Loucy (cell line): ENCODE data around the gene CTSC.

Experiments
- H2AFZ ChIP-seq: fragments of 200-600 bp; sonication (generic); 2 replicates; pipeline ENCODE4 v1.6.0; 2016; ENCODE audit warnings: antibody characterized with exemption, mild to moderate bottlenecking, low read length, moderate library complexity
- H3F3A ChIP-seq: fragments of 200-600 bp; 2 replicates; pipeline ENCODE4 v1.6.0; 2016; ENCODE audit warnings: antibody characterized with exemption, low read depth, mild to moderate bottlenecking
- H3K27me3 ChIP-seq: fragments of 200-600 bp; sonication (generic); 2 replicates; pipeline ENCODE4 v1.6.1; 2014; ENCODE audit warnings: low read length, mild to moderate bottlenecking; ENCODE audit not compliant: insufficient read depth, poor library complexity, severe bottlenecking
- H3K36me3 ChIP-seq: fragments of 200-600 bp; sonication (generic); 2 replicates; pipeline ENCODE4 v1.6.1; 2016; ENCODE audit warnings: low read length; ENCODE audit not compliant: insufficient read depth
- H3K4me1 ChIP-seq: fragments of 200-600 bp; sonication (generic); 2 replicates; pipeline ENCODE4 v1.5.1; 2014; ENCODE audit warnings: low read length, mild to moderate bottlenecking; ENCODE audit not compliant: insufficient read depth, poor library complexity, severe bottlenecking
- H3K4me2 ChIP-seq: fragments of 200-600 bp; sonication (generic); 2 replicates; pipeline ENCODE4 v1.6.0; 2014; ENCODE audit warnings: antibody characterized with exemption, low read length, low read depth, mild to moderate bottlenecking; ENCODE audit not compliant: poor library complexity, severe bottlenecking
- H3K4me3 ChIP-seq: fragments of 200-600 bp; sonication (generic); 2 replicates; pipeline ENCODE4 v1.5.1; 2014; ENCODE audit warnings: low read length, mild to moderate bottlenecking, mixed read lengths; ENCODE audit not compliant: poor library complexity, severe bottlenecking
- H3K79me2 ChIP-seq: fragments of 200-600 bp; sonication (generic); 2 replicates; pipeline ENCODE4 v1.6.1; 2014; ENCODE audit warnings: low read length; ENCODE audit not compliant: insufficient read depth
- H3K9ac ChIP-seq: fragments of 200-600 bp; sonication (generic); 2 replicates; pipeline ENCODE4 v1.6.0; 2014; ENCODE audit warnings: mild to moderate bottlenecking, low read depth, low read length, moderate library complexity; ENCODE audit not compliant: poor library complexity, severe bottlenecking
- H3K9me2 ChIP-seq: fragments of 200-600 bp; sonication (generic); replicated peaks from 2 replicates; pipeline ENCODE4 v1.6.1; 2016; ENCODE audit warnings: low read depth, low read length, mixed read lengths
- H3K9me3 ChIP-seq: fragments of 200-600 bp; sonication (generic); 2 replicates; pipeline ENCODE4 v1.6.1; 2014; ENCODE audit warnings: mild to moderate bottlenecking, antibody characterized with exemption, low read length, low read depth; ENCODE audit not compliant: insufficient read depth
- H4K20me1 ChIP-seq: fragments of 200-600 bp; sonication (generic); 2 replicates; pipeline ENCODE4 v1.6.0; 2014; ENCODE audit warnings: antibody characterized with exemption, low read length, mild to moderate bottlenecking; ENCODE audit not compliant: insufficient read depth, poor library complexity, severe bottlenecking
- CTCF ChIP-seq: fragments of 200-600 bp; sonication (generic); conservative IDR thresholded peaks from 2 replicates; pipeline ENCODE4 v1.5.1; 2014; ENCODE audit warnings: mild to moderate bottlenecking, antibody characterized with exemption, low read length
- EZH2phosphoT487 ChIP-seq: fragments of 200-600 bp; IDR thresholded peaks from 2 replicates; pipeline ENCODE4 v1.6.1; 2018; ENCODE audit warnings: antibody characterized with exemption, mild to moderate bottlenecking, moderate library complexity, borderline replicate concordance

CTSC gene

DNA sequence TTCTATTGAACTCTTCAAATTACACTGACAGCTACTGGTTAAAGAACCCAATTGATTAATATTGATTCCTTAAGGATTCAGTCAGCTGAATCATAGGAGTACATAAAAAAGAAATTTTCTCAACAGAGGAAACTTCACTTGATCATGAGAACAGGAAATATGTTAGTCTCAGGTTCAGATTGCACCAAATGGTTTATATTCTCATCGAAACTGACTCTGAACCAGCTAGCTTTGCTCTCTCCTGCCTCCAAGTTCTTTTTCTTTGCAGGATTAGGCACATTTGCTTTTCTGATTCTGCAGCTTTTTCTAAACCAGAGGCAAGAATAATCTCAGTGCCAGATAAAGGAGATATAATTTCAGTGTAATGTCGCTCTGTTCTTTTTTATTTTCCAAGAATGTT lies 33.2 kb upstream of the CTSC start:
- H3K9me3 ChIP-seq, result no peaks in the 10 kb centered on the region
- H3K4me2 ChIP-seq, result peak overlapping the region; percentile 7
- H3K4me3 ChIP-seq, result no peak overlapping the region

GRCh38 chr11:88367310-88367709 lies 29.8 kb upstream of the CTSC start:
- Histone ChIP-seq H4K20me1 (no peaks in the 10 kb centered on the region), H3F3A (no peaks in the 10 kb centered on the region), H3K9me3 (no peaks in the 10 kb centered on the region), H3K79me2 (no peaks in the 10 kb centered on the region), H3K4me3 (peak overlapping the region; percentile 36), H3K4me1 (peaks cover 37% of the 10 kb centered on the region), H3K9ac (no peak overlapping the region), H3K36me3 (no peaks in the 10 kb centered on the region), H3K27me3 (no peaks in the 10 kb centered on the region), H3K4me2 (peak overlapping the region; percentile 47), H3K9me2 (no peaks in the 10 kb centered on the region), H2AFZ (no peak overlapping the region)
- TF ChIP-seq EZH2phosphoT487, result no peak
- TF ChIP-seq CTCF, result no peak

More for the DNA sequence above, 33.2 kb upstream of the CTSC start:
- Histone ChIP-seq H3K4me1 (peaks cover 23% of the 10 kb centered on the region), H3K79me2 (no peaks in the 10 kb centered on the region), H3K36me3 (no peaks in the 10 kb centered on the region), H4K20me1 (no peaks in the 10 kb centered on the region), H3K9ac (no peak overlapping the region), H3K27me3 (no peaks in the 10 kb centered on the region), H3F3A (no peaks in the 10 kb centered on the region), H2AFZ (no peak overlapping the region), H3K9me2 (no peaks in the 10 kb centered on the region)
- TF ChIP-seq EZH2phosphoT487 (no peak), CTCF (no peak)

- Histone ChIP-seq H3K9ac (no peak overlapping the region), H3K4me1 (peaks cover 36% of the 10 kb centered on the region), H3K79me2 (no peaks in the 10 kb centered on the region), H3K27me3 (no peaks in the 10 kb centered on the region), H3K9me2 (no peaks in the 10 kb centered on the region), H3K4me3 (no peak overlapping the region), H3F3A (no peaks in the 10 kb centered on the region), H3K4me2 (peak overlapping the region; percentile 16), H3K9me3 (no peaks in the 10 kb centered on the region), H4K20me1 (no peaks in the 10 kb centered on the region), H3K36me3 (no peaks in the 10 kb centered on the region), H2AFZ (no peak overlapping the region)
- TF ChIP-seq EZH2phosphoT487 (no peak), CTCF (no peak)
These were observed 26.1 kb upstream of the CTSC start for GRCh38 chr11:88363648-88364065.
